ENCODE results near the gene UBR4. TPM values are rescaled to one million over a fixed set of nuclear protein-coding genes. Genes with fewer than 3 reads are reported as not detected.

UBR4 gene
- total RNA-seq, 1 experiment from 2014 or later: 107 TPM

DNA sequence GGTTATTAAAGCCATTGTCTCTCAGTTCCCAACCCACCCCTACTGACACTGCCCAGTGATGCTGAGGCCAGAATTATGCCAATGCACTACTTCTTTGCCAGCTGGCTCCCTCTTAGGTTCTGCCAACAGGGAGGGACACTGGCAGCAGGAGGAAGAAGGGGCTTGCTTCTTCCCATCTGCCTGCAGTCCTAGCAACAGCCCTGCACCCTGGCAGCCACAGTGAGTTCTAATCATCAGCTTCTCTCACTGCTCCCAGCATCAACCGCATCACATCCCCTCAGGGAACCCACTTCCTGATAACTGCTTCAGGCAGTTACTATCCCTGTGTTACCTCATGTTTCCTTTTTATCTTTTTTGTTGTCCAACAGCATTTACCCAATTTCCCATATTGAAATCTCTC, 86.2 kb downstream of the UBR4 start:
- H3K4me1 ChIP-seq (ENCODE audit: control insufficient read depth in 1 of 2, insufficient read depth in 2 of 2, low read length in 2 of 2): no peaks in the 10 kb centered on the region
- intact Hi-C loops (cut with micrococcal nuclease): no loop called here
- ATAC-seq (no peak), DNase-seq (ENCODE audit: low read depth, low spot score) (no peak)
- ChIA-PET POLR2A (no interaction called here), RAD21 (ENCODE audit: low non-redundant PET in 1 of 2, low total read pairs in 2 of 2, uncharacterized antibody in 2 of 2, unreplicated experiment in 2 of 2) (no interaction called here), CTCF (interaction anchor here (1.1 kb wide), 1 partner anchor 10 kb away, joined by 3 read pairs; no protein-coding TSS in a partner anchor)
- no peaks in the 10 kb centered on the region for H3K9me2 ChIP-seq (ENCODE audit: insufficient read depth)
- no peaks in the 10 kb centered on the region for H3K9me3 ChIP-seq (ENCODE audit: control insufficient read depth in 1 of 2, insufficient read depth in 1 of 2, low read depth in 1 of 2, low read length in 2 of 2)
- peaks cover 79 to 97% of the 10 kb centered on the region in 2 experiments for H3K36me3 ChIP-seq (ENCODE audit: control insufficient read depth in 1 of 2, insufficient read depth in 2 of 2, low read length in 2 of 2)
- H3K79me2 ChIP-seq (ENCODE audit: insufficient read depth, low read length): no peaks in the 10 kb centered on the region
- BruUV-seq (replicated peaks): no TSS peak
- H4K20me1 ChIP-seq (ENCODE audit: insufficient read depth): no peaks in the 10 kb centered on the region
- H3K4me3 ChIP-seq (replicated peaks in 1 of 2; ENCODE audit: low read depth in 1 of 2, low read length in 2 of 2): no peak overlapping the region
- TF ChIP-seq SP1 (IDR thresholded peaks at IDR 0.05; ENCODE audit: low read depth) (no peak), FOSL1 (IDR thresholded peaks at IDR 0.05; ENCODE audit: low read depth) (no peak), POLR2AphosphoS5 (IDR thresholded peaks at IDR 0.05; ENCODE audit: low read depth, low read length) (no peak), SRF (IDR thresholded peaks at IDR 0.05; ENCODE audit: low read depth) (no peak), ELF1 (IDR thresholded peaks at IDR 0.05; ENCODE audit: borderline replicate concordance, low read depth) (no peak), YY1 (IDR thresholded peaks at IDR 0.05; ENCODE audit: extremely low read depth, insufficient replicate concordance, low read depth, low read length) (no peak), CBX3 (IDR thresholded peaks at IDR 0.05; ENCODE audit: low read depth) (no peak), RAD21 (IDR thresholded peaks at IDR 0.05; ENCODE audit: low read depth) (no peak), ZNF274 (IDR thresholded peaks at IDR 0.05; ENCODE audit: low read depth, low read length) (no peak), JUND (IDR thresholded peaks at IDR 0.05) (no peak), CEBPB (IDR thresholded peaks at IDR 0.05; ENCODE audit: low read depth) (no peak), CTCF (IDR thresholded peaks at IDR 0.05 in 2 of 3, conservative IDR thresholded peaks at IDR 0.05 in 1 of 3; ENCODE audit: borderline replicate concordance in 1 of 3, insufficient read depth in 1 of 3, low read depth in 2 of 3, low read length in 2 of 3) (no peak), ZFX (IDR thresholded peaks at IDR 0.05) (no peak), TCF7L2 (IDR thresholded peaks at IDR 0.05; ENCODE audit: borderline replicate concordance, extremely low read depth, insufficient read depth, insufficient read length) (no peak), EZH2 (IDR thresholded peaks at IDR 0.05) (no peak)
- TF ChIP-seq, protein P1, sequence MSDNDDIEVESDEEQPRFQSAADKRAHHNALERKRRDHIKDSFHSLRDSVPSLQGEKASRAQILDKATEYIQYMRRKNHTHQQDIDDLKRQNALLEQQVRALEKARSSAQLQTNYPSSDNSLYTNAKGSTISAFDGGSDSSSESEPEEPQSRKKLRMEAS (IDR thresholded peaks at IDR 0.05): no peak
- TF ChIP-seq, protein P2, sequence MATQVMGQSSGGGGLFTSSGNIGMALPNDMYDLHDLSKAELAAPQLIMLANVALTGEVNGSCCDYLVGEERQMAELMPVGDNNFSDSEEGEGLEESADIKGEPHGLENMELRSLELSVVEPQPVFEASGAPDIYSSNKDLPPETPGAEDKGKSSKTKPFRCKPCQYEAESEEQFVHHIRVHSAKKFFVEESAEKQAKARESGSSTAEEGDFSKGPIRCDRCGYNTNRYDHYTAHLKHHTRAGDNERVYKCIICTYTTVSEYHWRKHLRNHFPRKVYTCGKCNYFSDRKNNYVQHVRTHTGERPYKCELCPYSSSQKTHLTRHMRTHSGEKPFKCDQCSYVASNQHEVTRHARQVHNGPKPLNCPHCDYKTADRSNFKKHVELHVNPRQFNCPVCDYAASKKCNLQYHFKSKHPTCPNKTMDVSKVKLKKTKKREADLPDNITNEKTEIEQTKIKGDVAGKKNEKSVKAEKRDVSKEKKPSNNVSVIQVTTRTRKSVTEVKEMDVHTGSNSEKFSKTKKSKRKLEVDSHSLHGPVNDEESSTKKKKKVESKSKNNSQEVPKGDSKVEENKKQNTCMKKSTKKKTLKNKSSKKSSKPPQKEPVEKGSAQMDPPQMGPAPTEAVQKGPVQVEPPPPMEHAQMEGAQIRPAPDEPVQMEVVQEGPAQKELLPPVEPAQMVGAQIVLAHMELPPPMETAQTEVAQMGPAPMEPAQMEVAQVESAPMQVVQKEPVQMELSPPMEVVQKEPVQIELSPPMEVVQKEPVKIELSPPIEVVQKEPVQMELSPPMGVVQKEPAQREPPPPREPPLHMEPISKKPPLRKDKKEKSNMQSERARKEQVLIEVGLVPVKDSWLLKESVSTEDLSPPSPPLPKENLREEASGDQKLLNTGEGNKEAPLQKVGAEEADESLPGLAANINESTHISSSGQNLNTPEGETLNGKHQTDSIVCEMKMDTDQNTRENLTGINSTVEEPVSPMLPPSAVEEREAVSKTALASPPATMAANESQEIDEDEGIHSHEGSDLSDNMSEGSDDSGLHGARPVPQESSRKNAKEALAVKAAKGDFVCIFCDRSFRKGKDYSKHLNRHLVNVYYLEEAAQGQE (IDR thresholded peaks at IDR 0.05; ENCODE audit: low read depth): no peak
- TF ChIP-seq, protein P3, sequence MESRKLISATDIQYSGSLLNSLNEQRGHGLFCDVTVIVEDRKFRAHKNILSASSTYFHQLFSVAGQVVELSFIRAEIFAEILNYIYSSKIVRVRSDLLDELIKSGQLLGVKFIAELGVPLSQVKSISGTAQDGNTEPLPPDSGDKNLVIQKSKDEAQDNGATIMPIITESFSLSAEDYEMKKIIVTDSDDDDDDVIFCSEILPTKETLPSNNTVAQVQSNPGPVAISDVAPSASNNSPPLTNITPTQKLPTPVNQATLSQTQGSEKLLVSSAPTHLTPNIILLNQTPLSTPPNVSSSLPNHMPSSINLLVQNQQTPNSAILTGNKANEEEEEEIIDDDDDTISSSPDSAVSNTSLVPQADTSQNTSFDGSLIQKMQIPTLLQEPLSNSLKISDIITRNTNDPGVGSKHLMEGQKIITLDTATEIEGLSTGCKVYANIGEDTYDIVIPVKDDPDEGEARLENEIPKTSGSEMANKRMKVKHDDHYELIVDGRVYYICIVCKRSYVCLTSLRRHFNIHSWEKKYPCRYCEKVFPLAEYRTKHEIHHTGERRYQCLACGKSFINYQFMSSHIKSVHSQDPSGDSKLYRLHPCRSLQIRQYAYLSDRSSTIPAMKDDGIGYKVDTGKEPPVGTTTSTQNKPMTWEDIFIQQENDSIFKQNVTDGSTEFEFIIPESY (IDR thresholded peaks at IDR 0.05; ENCODE audit: extremely low read depth, insufficient replicate concordance, low read length): no peak
- no peak overlapping the region for H2AFZ ChIP-seq (ENCODE audit: low read depth, low read length, poor library complexity, severe bottlenecking)
- H3K4me2 ChIP-seq (ENCODE audit: low read length): no peak overlapping the region
- no peaks in the 10 kb centered on the region for H3K27me3 ChIP-seq (ENCODE audit: insufficient read depth, low read length)
- no peak overlapping the region for H3K9ac ChIP-seq (ENCODE audit: low read length)
- no peak overlapping the region for H3K27ac ChIP-seq (ENCODE audit: low read depth, low read length)

Data from HCT116 (cell line).